Fibroblast of skin of abdomen (primary cell): ENCODE data around the gene PDZD2.
"Not testable (repeated sequence)": the region's sequence is repeated elsewhere in the genome, so short reads cannot be mapped to it uniquely, and the experiment has no call there.

Experiments
- DNase-seq: peaks from one replicate; pipeline ENCODE4 v3.0.0-alpha.2; 2013

The PDZD2 gene

GRCh38 chr5:32051796-32052195 lies 412.9 kb downstream of the PDZD2 start:
- DNase-seq: no peak

- no peak for DNase-seq
These were observed 417.2 kb downstream of the PDZD2 start for GRCh38 chr5:32055891-32056866.

DNA sequence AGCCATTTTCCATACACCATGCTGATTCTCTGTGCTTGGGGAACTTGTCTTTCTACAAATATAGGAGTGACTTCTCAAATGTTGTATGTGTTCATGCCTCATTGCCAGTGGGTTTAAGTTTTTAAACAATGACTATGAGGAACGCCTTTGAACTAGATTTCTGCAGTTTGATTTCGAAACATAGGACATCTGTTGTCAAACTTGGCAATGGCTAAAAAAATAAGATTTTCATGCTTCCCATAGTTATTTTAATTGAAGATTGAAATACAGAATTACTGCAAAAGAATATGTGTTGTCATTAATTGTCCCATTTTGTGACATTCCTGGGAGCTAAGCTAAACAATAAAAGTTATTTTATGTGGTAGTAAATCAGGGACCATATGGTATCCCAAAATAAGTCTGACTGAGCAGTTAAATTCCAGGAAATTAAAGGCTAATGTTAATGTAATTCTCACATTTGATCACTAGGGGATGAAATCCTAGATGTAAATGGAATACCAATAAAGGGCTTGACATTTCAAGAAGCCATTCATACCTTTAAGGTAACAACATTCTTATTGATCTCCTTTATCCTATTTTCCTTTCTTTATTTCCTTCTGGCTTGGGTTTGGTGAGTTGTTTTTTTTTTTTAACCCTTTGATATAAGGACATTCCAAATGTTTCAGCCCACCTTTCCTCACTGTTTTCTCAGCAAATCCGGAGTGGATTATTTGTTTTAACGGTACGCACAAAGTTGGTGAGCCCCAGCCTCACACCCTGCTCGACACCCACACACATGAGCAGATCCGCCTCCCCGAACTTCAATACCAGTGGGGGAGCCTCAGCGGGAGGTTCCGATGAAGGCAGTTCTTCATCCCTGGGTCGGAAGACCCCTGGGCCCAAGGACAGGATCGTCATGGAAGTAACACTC lies 418.5 kb downstream of the PDZD2 start:
- no peak for DNase-seq

DNA sequence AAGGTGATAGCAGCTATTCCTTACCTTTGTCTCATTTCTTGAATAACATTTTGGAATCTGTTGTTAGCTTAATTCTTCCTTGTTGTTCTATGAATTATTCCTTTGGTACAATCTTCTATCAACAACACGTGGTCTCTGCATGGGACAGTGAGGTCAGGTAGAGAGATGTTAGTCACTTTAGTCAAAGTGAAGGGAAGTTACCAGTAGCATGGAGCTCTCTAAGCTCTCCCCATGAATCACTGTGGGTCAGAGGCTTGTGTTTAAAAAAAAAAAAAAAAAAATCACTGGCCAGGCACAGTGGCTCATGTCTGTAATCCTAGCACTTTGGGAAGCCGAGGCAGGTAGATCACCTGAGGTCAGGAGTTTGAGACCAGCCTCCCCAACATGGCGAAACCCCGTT lies 419.2 kb downstream of the PDZD2 start:
- DNase-seq: no peak

DNA sequence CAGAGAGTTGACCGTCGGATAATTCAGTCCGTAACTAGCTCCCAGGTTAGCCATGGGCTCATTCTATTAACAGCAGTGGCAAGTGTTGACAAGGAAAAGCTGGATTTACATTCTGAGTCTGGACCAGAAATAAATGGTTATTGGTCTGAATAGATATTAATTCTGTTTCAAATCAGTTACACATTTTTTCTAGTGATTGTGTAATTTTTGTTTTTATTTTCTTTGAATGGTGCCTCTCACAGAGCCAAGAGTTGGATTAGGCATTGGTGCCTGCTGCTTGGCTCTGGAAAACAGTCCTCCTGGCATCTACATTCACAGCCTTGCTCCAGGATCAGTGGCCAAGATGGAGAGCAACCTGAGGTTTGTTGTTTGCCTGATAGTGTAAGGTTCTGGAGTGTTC lies 420.1 kb downstream of the PDZD2 start:
- DNase-seq: no peak

DNA sequence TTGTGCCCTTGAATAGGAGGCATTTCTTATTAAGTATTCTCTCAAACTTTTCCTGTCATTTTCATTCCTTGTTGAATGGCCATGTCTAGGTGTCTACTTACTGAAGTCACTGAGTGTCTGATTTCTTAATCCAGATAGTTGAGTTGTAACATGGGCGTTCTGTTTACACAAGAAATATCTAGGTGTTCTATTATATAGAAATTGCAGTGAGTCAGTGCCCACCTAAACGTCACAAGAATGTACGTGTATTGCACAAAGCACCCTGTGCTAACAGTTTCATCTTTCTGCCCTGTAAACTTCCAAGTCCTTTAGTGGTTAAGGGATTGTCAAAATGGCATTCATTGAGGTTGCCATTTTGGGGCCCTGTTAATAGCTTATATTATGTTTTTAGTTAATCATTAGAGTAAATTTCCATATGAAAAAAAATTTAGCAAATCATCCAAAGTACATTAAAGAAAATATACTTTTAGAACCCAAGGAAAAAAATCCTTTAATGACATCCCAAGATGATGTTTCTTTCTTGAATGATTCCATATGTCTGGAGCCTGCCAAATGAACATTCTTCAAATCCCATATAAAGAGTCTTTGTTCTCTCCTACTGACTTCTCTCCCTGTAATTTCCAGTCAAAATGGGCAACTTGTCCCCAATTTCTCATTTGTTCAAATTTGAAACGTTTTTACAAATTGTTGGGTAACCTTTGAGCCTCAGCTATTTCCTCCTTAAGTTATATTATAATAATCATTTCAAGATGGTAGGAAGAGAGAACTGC lies 421.0 kb downstream of the PDZD2 start:
- peak; percentile 39 for DNase-seq

- DNase-seq: no peak
These were observed 422.3 kb downstream of the PDZD2 start for GRCh38 chr5:32061236-32061635.

DNA sequence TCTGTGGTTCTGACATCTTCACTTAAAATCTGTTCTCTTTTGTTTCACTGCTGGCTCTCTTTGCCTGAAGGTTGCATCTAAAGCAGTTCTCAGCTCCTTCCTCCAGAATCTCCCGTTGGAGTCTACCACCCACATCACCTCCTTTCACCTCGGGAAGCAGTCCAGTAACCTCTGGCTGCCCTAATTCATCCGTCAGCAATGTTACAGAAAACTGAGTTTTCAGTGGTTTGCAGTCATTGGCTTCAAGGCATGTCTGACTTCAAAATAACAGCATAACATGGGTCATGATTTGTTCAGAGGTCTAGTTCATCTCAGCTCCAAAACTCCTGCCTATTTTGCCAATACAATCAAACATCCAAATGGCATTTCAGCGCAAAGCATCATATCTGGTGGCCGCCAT lies 427.5 kb downstream of the PDZD2 start:
- DNase-seq: no peak

DNA sequence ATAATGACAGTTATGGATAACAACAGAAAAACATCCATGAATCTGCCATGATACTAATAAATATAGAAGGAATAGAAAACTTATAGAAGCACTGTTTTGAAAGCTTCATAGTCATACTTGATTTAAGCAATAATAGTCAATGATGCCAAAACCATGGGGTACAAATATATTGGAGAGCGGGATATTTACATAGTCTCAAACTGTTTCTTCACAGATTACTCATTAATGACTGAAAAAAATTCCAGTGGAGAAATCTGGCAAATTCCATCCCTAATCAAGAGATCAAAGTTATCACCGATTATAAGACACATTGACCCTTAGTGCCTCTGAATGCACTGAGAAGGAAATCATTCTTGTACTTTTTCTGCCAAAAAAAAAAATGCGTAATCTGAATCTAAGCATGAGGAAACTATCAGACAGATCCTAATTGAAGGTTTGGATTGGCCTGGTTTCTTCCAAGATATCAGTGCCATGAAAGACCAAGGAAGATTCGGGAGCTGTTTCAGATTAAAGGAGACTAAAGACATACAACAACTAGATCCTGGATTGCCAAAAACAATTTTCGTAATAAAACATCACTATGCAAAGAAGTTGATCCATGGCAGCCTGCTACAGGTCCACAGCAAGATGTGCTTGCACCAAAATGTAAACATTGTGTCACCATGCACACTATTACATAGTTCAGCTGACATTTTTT lies 429.0 kb downstream of the PDZD2 start:
- no peak for DNase-seq

DNA sequence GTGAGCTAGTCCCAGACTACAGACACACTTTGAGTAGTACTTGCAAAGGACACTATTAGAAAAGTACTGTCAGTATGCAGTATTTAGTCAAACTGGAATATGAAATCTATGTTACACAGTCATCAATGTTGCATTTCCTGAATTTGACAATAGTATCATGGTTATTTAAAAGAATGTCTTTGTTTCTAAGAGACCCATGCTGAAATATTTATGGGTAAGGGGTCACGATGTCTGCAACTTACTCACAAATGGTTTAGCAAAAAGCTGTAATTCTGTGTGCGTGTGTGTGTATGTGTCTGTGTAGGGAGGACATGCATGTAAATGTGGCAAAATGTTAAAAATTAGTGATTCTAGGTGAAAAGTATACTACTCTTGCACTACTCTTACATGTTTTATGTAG lies 429.6 kb downstream of the PDZD2 start:
- DNase-seq: no peak

- DNase-seq: no peak
These were observed 430.5 kb downstream of the PDZD2 start for GRCh38 chr5:32069396-32069795.

- DNase-seq: no peak
These were observed 432.5 kb downstream of the PDZD2 start for GRCh38 chr5:32071351-32071944.

DNA sequence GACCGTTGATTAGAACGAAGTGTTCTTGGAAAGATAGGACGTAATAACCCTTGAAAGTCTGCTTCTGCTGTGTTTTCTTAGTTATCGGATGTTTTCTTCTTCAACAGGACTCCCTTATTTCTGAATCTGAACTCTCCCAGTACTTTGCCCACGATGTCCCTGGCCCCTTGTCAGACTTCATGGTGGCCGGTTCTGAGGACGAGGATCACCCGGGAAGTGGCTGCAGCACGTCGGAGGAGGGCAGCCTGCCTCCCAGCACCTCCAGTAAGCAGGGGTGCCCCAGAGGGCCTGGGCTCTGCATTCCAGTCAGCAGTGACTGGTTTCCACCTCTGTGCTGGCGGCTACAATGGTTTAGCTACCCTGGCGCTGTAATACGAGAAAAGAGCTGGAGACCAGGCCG lies 433.1 kb downstream of the PDZD2 start:
- no peak for DNase-seq

- DNase-seq: no peak
These were observed 435.5 kb downstream of the PDZD2 start for GRCh38 chr5:32074401-32074800.

- peak; percentile 52 for DNase-seq
These were observed 438.1 kb downstream of the PDZD2 start for GRCh38 chr5:32076699-32077695.

DNA sequence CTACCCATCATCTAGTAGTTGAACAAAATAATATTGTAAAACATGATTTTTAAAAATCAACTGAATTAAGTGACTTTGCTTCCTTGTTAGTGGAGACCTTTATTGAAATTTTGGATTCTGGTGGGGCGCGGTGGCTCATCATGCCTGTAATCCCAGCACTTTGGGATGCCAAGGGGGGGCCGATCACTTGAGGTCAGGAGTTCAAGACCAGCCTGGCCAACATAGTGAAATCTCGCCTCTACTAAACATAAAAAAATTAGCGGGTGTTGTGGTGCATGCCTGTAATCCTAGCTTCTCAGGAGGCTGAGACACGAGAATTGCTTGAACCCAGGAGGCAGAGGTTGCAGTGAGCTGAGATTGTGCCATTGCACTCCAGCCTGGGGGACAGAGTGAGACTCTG lies 439.9 kb downstream of the PDZD2 start:
- not testable (repeated sequence) for DNase-seq

- not testable (repeated sequence) for DNase-seq
These were observed 441.6 kb downstream of the PDZD2 start for GRCh38 chr5:32080565-32080964.

DNA sequence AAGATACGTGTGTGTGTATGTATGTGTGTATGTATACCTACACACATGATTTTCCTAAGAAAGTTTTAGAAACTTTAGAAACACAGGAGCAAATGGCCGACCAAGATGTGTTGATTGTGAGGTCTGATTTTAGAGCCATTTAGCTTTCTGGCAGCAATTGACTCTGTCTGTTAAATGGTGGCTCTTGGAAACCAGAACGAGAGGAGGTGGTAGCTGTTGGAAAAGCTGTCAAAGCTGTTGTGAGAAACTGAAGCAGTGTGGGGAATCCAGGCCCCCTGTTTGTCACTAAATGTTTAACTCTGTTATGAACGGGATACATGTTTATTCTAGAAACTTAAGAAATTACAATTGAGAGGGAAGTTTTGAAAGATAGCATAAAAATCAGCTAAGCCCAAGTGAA lies 443.8 kb downstream of the PDZD2 start:
- DNase-seq: no peak

DNA sequence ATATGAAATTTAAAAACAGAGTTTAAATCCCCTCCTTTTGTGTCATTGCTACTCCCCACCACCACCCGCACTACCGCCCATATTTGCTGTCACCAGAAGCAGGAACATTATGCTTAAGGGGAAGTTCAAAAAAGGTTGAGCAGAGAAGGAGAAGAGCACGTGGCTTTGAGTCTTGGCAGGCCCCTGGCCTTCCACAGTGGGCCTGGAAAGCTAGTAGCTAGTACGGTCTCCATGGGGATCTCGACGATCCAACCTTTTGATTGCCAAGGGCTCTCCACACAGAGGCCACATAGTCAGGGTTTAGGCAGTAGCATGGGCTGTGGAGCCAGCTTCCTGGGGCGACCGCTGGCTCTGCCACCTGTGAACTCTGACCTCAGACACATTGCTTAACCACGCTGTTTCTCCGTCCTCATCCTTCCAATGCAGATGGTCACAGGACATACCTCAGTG lies 445.1 kb downstream of the PDZD2 start:
- DNase-seq: no peak
